ENCODE data around the gene ADRA1B.

Gene ADRA1B

DNA sequence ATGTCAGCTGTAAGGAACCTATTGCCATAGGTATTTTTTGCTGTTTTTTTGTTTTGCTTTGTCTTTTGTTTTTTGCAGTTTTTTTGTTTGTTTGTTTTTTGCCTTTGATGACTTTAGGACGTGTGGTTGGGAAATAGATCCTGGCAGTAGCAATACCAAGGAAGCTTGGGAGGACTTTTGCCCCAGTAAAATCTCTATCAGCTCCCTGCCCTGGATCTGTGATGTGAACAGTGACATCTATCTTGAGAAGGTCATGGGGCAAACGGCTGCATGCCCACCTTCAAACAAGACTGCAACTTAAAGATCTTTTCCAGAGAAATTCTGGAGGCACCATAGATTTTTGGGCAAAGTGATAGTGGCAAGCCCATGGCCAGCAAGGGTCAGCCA, 5.4 kb upstream of the ADRA1B start:
- TF ChIP-seq POLR2AphosphoS5 (IDR thresholded peaks at IDR 0.05; ENCODE audit: low read depth, low read length) (no peak), TAF1 (IDR thresholded peaks at IDR 0.05; ENCODE audit: borderline replicate concordance, insufficient read depth, low read length) (no peak), SIN3A (IDR thresholded peaks at IDR 0.05; ENCODE audit: borderline replicate concordance, insufficient read depth, low read length) (no peak), FOXP2 (optimal IDR thresholded peaks at IDR 0.05; ENCODE audit: borderline replicate concordance, extremely low read depth, extremely low read length, insufficient read depth) (no peak)
- TF ChIP-seq, protein P1, sequence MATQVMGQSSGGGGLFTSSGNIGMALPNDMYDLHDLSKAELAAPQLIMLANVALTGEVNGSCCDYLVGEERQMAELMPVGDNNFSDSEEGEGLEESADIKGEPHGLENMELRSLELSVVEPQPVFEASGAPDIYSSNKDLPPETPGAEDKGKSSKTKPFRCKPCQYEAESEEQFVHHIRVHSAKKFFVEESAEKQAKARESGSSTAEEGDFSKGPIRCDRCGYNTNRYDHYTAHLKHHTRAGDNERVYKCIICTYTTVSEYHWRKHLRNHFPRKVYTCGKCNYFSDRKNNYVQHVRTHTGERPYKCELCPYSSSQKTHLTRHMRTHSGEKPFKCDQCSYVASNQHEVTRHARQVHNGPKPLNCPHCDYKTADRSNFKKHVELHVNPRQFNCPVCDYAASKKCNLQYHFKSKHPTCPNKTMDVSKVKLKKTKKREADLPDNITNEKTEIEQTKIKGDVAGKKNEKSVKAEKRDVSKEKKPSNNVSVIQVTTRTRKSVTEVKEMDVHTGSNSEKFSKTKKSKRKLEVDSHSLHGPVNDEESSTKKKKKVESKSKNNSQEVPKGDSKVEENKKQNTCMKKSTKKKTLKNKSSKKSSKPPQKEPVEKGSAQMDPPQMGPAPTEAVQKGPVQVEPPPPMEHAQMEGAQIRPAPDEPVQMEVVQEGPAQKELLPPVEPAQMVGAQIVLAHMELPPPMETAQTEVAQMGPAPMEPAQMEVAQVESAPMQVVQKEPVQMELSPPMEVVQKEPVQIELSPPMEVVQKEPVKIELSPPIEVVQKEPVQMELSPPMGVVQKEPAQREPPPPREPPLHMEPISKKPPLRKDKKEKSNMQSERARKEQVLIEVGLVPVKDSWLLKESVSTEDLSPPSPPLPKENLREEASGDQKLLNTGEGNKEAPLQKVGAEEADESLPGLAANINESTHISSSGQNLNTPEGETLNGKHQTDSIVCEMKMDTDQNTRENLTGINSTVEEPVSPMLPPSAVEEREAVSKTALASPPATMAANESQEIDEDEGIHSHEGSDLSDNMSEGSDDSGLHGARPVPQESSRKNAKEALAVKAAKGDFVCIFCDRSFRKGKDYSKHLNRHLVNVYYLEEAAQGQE (IDR thresholded peaks at IDR 0.05; ENCODE audit: insufficient read depth in 1 of 2, low read depth in 2 of 2, low read length in 2 of 2) = no peak

DNA sequence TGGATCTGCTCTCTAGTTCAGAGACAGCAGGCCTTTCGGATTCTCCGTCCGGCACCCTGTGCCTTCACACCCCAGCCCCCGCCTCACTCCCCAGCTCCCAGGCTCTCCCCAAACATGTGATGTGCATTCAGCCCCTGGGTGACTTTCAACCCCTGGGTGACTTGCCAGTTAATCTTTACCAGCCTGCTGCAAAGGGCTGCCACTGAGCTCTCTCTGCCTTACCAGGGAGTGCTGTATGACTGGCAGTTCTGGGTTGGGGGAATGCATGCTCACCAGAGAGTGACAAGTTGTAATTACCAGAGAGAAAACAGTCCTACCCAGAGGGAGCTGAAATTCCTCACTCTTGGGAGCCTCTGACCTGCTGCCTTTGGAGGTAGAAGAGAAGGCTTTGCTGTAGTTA, 4.9 kb upstream of the ADRA1B start:
- TF ChIP-seq, protein P1 (IDR thresholded peaks at IDR 0.05; ENCODE audit: insufficient read depth in 1 of 2, low read depth in 2 of 2, low read length in 2 of 2) = no peak
- no peak for TF ChIP-seq TAF1 (IDR thresholded peaks at IDR 0.05; ENCODE audit: borderline replicate concordance, insufficient read depth, low read length)
- no peak for TF ChIP-seq FOXP2 (optimal IDR thresholded peaks at IDR 0.05; ENCODE audit: borderline replicate concordance, extremely low read depth, extremely low read length, insufficient read depth)
- no peak for TF ChIP-seq SIN3A (IDR thresholded peaks at IDR 0.05; ENCODE audit: borderline replicate concordance, insufficient read depth, low read length)

DNA sequence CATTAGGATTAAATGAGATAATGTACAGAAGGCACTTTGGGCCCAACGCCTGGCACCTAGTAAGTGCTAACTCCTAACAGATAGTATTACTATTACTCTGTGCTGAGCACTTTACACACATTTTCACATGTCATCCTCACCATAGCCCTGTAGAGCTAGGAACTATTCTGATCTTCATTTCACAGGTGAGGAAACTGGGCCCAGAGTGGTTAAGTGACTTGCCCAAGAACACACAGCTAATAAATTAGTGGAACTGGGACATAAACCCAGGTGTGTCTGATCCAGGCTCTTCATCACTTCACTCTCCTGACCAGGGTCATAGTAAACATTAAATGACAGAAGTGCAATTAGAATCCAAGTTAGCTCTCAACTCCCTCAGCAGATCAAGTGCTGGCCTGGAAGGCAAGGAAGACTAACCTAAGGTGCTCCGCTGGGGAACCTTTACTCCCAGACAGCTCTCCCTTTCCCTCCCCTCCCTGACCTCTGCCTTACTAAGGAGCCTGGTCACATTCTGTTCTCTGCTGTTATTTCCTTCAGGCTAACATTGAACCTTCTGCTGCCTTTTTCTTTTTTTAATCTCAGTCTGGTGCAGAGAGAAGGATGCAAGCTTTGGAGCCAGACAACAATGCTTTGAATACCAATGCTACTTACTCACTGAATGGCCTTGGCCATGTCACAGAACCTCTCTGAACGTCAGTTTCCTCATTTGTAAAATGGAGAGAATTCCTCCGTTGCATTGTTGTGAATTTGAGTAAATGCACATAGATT, 4.1 kb upstream of the ADRA1B start:
- TF ChIP-seq TAF1 (IDR thresholded peaks at IDR 0.05; ENCODE audit: borderline replicate concordance, insufficient read depth, low read length) = no peak
- no peak for TF ChIP-seq POLR2AphosphoS5 (IDR thresholded peaks at IDR 0.05; ENCODE audit: low read depth, low read length)
- TF ChIP-seq SIN3A (IDR thresholded peaks at IDR 0.05; ENCODE audit: borderline replicate concordance, insufficient read depth, low read length) = no peak
- TF ChIP-seq, protein P1 (IDR thresholded peaks at IDR 0.05; ENCODE audit: insufficient read depth in 1 of 2, low read depth in 2 of 2, low read length in 2 of 2) = no peak
- TF ChIP-seq FOXP2 (optimal IDR thresholded peaks at IDR 0.05; ENCODE audit: borderline replicate concordance, extremely low read depth, extremely low read length, insufficient read depth) = no peak

DNA sequence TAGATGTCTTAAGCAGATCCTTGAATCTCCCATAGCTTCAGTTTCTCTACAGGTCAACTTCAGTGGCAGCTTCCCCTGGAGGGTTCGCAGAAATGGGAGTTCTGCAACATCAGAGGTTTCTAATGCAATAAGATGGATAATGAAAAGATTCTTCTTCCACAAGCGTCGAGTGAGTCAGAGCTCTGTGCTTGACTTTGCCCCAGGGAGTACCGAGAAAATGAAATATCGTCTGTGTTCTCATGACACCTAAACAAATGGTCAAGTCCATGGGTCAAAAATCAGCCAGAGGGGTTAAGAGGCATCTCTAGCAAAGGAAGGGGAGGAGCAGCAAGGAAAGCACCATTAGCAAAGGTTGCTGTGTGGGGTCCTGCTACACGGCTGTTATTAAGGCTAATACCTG, 3.2 kb upstream of the ADRA1B start:
- TF ChIP-seq, protein P1 (IDR thresholded peaks at IDR 0.05; ENCODE audit: insufficient read depth in 1 of 2, low read depth in 2 of 2, low read length in 2 of 2) = no peak
- TF ChIP-seq SIN3A (IDR thresholded peaks at IDR 0.05; ENCODE audit: borderline replicate concordance, insufficient read depth, low read length) (no peak; the same call in 1 of the 2 replicates), TAF1 (IDR thresholded peaks at IDR 0.05; ENCODE audit: borderline replicate concordance, insufficient read depth, low read length) (no peak), FOXP2 (optimal IDR thresholded peaks at IDR 0.05; ENCODE audit: borderline replicate concordance, extremely low read depth, extremely low read length, insufficient read depth) (no peak), POLR2AphosphoS5 (IDR thresholded peaks at IDR 0.05; ENCODE audit: low read depth, low read length) (no peak)
